Measurements from ENCODE around the gene ADIPOQ. TPM values are rescaled to one million over a fixed set of nuclear protein-coding genes. Genes with fewer than 3 reads are reported as not detected.
"Not testable (repeated sequence)": the region's sequence is repeated elsewhere in the genome, so short reads cannot be mapped to it uniquely, and the experiment has no call there.

ADIPOQ gene
- total and polyA plus RNA-seq, 10 donors, result 0.11 to 0.17 (median 0.12) TPM; not detected in 7

GRCh38 chr3:186845756-186846155, 3.2 kb downstream of the ADIPOQ start:
- H3K9me3 ChIP-seq, result no peaks in the 10 kb centered on the region
- peaks cover 0 to 31% (median 0%) of the 10 kb centered on the region in 7 donors for H3K27me3 ChIP-seq (replicated peaks in 1 of 7)
- no peak overlapping the region for H3K4me3 ChIP-seq
- TF ChIP-seq POLR2A (IDR thresholded peaks at IDR 0.05) (no peak), CTCF (IDR thresholded peaks at IDR 0.05 in 8 of 11, conservative IDR thresholded peaks at IDR 0.05 in 3 of 11) (no peak), POLR2AphosphoS5 (IDR thresholded peaks at IDR 0.05) (no peak)
- H3K27ac ChIP-seq, result no peak overlapping the region
- intact Hi-C loops (cut with DNase I; ENCODE audit: low total_unique reads), result loop anchor here (5.0 kb wide), 1 partner anchor 322 kb away; no protein-coding TSS in a partner anchor
- peaks cover 0 to 9% (median 0%) of the 10 kb centered on the region in 6 donors for H3K4me1 ChIP-seq
- 49 to 76% (median 57%) methylated on average over 10 of the region's 10 CpGs for WGBS, 5 donors
- DNase-seq, result no peak
- H3K36me3 ChIP-seq, result no peaks in the 10 kb centered on the region

- DNase-seq, result no peak
- Histone ChIP-seq H3K4me3 (no peak overlapping the region), H3K4me1 (peaks cover 0 to 9% (median 0%) of the 10 kb centered on the region in 6 donors), H3K9me3 (no peaks in the 10 kb centered on the region), H3K27me3 (replicated peaks in 1 of 7) (peaks cover 0 to 31% (median 0%) of the 10 kb centered on the region in 7 donors), H3K36me3 (no peaks in the 10 kb centered on the region), H3K27ac (no peak overlapping the region)
- 68 to 80% (median 76%) methylated on average over 2 of the region's 2 CpGs for WGBS, 5 donors
- intact Hi-C loops (cut with DNase I; ENCODE audit: low total_unique reads), result loop anchor here (5.0 kb wide), 1 partner anchor 320 kb away; no protein-coding TSS in a partner anchor
- TF ChIP-seq CTCF (IDR thresholded peaks at IDR 0.05 in 8 of 11, conservative IDR thresholded peaks at IDR 0.05 in 3 of 11), result no peak
- TF ChIP-seq POLR2AphosphoS5 (IDR thresholded peaks at IDR 0.05), result no peak
- TF ChIP-seq POLR2A (IDR thresholded peaks at IDR 0.05), result no peak
These were observed 4.9 kb downstream of the ADIPOQ start for GRCh38 chr3:186847437-186847836.

- no peaks in the 10 kb centered on the region for H3K36me3 ChIP-seq
- peaks cover 0 to 9% (median 0%) of the 10 kb centered on the region in 6 donors for H3K4me1 ChIP-seq
- DNase-seq, result no peak
- no peak overlapping the region for H3K4me3 ChIP-seq
- intact Hi-C loops (cut with DNase I; ENCODE audit: low total_unique reads), result loop anchor here (5.0 kb wide), 1 partner anchor 318 kb away; no protein-coding TSS in a partner anchor
- no peak overlapping the region for H3K27ac ChIP-seq
- 0 to 4% (median 0%) methylated on average over 1 of the region's 1 CpG for WGBS, 5 donors
- TF ChIP-seq POLR2AphosphoS5 (IDR thresholded peaks at IDR 0.05), result no peak
- TF ChIP-seq POLR2A (IDR thresholded peaks at IDR 0.05), result no peak
- peak in 10 of 11 experiments; percentile 31 to 73 (median 54) for TF ChIP-seq CTCF (IDR thresholded peaks at IDR 0.05 in 8 of 11, conservative IDR thresholded peaks at IDR 0.05 in 3 of 11)
- peaks cover 0 to 22% (median 0%) of the 10 kb centered on the region in 7 donors for H3K27me3 ChIP-seq (replicated peaks in 1 of 7)
- H3K9me3 ChIP-seq, result no peaks in the 10 kb centered on the region
These were observed 7.0 kb downstream of the ADIPOQ start for GRCh38 chr3:186849374-186849975.

GRCh38 chr3:186851835-186852234, 9.3 kb downstream of the ADIPOQ start:
- intact Hi-C loops (cut with DNase I; ENCODE audit: low total_unique reads); H3K9me3 ChIP-seq; H3K4me1 ChIP-seq; H3K4me3 ChIP-seq; H3K27ac ChIP-seq; H3K36me3 ChIP-seq; H3K27me3 ChIP-seq (replicated peaks in 1 of 7); DNase-seq: not testable (repeated sequence)
- WGBS, 5 donors, result 91 to 99% (median 97%) methylated on average over 3 of the region's 3 CpGs

Measured in spleen (tissue), 11 donors.